GM12878 (cell line): Measurements from ENCODE around the gene SARDH. TPM values are rescaled to one million over a fixed set of nuclear protein-coding genes. Genes with fewer than 3 reads are reported as not detected.

Experiments used
- ATAC-seq: fragments of 200-7000 bp; cut with Tn5 transposase; 3 replicates; pipeline ENCODE4 v1.9.1; 2020; ENCODE audit warnings: mild to moderate bottlenecking, moderate library complexity
- BruUV-seq: library from RNA; stranded (reverse); fragments of 400-500 nt; replicated peaks from 2 replicates; lab custom pipeline; 2021; lab: Mats Ljungman, UMichigan
- CTCF ChIA-PET: fragments of 300-600 bp; sonication (Branson Sonifier 250); formaldehyde crosslinking; extraction: SDS; loops from one replicate; lab custom pipeline; 2021; ENCODE audit warnings: inconsistent platforms; lab: Yijun Ruan, JAX
- POLR2A ChIA-PET: fragments of 350-600 bp; formaldehyde crosslinking; extraction: SDS; loops from one replicate; lab custom pipeline; 2021; ENCODE audit warnings: inconsistent platforms; lab: Charles Lee
- RAD21 ChIA-PET: fragments of 300-600 bp; sonication (Branson Sonifier 250); formaldehyde crosslinking; loops from one replicate; lab custom pipeline; 2023; ENCODE audit warnings: antibody characterized with exemption; ENCODE audit not compliant: unreplicated experiment; lab: Charles Lee
- SMC1A ChIA-PET: fragments of 300-600 bp; sonication (Branson Sonifier 250); formaldehyde crosslinking; loops from one replicate; lab custom pipeline; 2023; ENCODE audit not compliant: unreplicated experiment, uncharacterized antibody; lab: Charles Lee
- DNase-seq: peaks from one replicate; pipeline ENCODE4 v3.0.0-alpha.2; 2011; ENCODE audit warnings: low read depth, low spot score
- FAIRE-seq: peaks from 3 replicates; lab custom pipeline; 2011; peaks lifted over from hg19 to GRCh38; lab: Jason Lieb, UNC
- H2AFZ ChIP-seq: 2 replicates; pipeline ENCODE4 v1.6.0; 2011; ENCODE audit warnings: low read depth, low read length, control low read depth; ENCODE audit not compliant: control insufficient read depth
- H3K27ac ChIP-seq: 2 replicates; pipeline ENCODE4 v1.5.1; 2011; ENCODE audit warnings: control low read depth; ENCODE audit not compliant: control insufficient read depth, insufficient read depth
- H3K27me3 ChIP-seq, 2 experiments: replicated peaks in 1 of 2; 2 replicates each; pipeline versions ENCODE4 v1.6.0 to v1.6.1; 2011; ENCODE audit warnings: low read length in 1 of 2; ENCODE audit not compliant: control insufficient read depth in 2 of 2, insufficient read depth in 2 of 2
- H3K36me3 ChIP-seq, 2 experiments: 2 replicates each; pipeline ENCODE4 v1.5.1; 2011; ENCODE audit warnings: low read length in 1 of 2; ENCODE audit not compliant: control insufficient read depth in 2 of 2, insufficient read depth in 2 of 2
- H3K4me1 ChIP-seq: 2 replicates; pipeline ENCODE4 v1.6.1; 2011; ENCODE audit warnings: mild to moderate bottlenecking, low read length, moderate library complexity, mixed read lengths; ENCODE audit not compliant: control insufficient read depth, insufficient read depth
- H3K4me2 ChIP-seq: 2 replicates; pipeline ENCODE4 v1.6.0; 2011; ENCODE audit warnings: control low read depth; ENCODE audit not compliant: control insufficient read depth, insufficient read depth
- H3K4me3 ChIP-seq: fragments of 200-600 bp; sonication (generic); 2 replicates; pipeline ENCODE4 v1.5.1; 2016
- H3K79me2 ChIP-seq: 2 replicates; pipeline ENCODE4 v1.6.0; 2011; ENCODE audit warnings: low read length; ENCODE audit not compliant: control insufficient read depth, insufficient read depth
- H3K9ac ChIP-seq: 2 replicates; pipeline ENCODE4 v1.8.0; 2011; ENCODE audit warnings: low read length, control low read depth, mixed read lengths; ENCODE audit not compliant: control insufficient read depth, insufficient read depth
- H3K9me3 ChIP-seq: replicated peaks from 3 replicates; pipeline ENCODE4 v1.5.1; 2011; ENCODE audit warnings: mild to moderate bottlenecking, low read length; ENCODE audit not compliant: control insufficient read depth, insufficient read depth
- H4K20me1 ChIP-seq: 2 replicates; pipeline ENCODE4 v1.6.0; 2011; ENCODE audit not compliant: control insufficient read depth, insufficient read depth
- BCLAF1 ChIP-seq: fragments of 450-650 bp; IDR thresholded peaks from 2 replicates; pipeline ENCODE4 v1.6.1; 2017; ENCODE audit warnings: antibody characterized with exemption, mild to moderate bottlenecking, moderate library complexity
- FOXM1 ChIP-seq: IDR thresholded peaks from 2 replicates; pipeline ENCODE4 v1.6.1; 2012; ENCODE audit warnings: low read depth, mild to moderate bottlenecking, inconsistent platforms, low read length, moderate library complexity
- NR2F1 ChIP-seq: fragments of 450-650 bp; conservative IDR thresholded peaks from 2 replicates; pipeline ENCODE4 v1.6.1; 2017; ENCODE audit warnings: mild to moderate bottlenecking
- POLR2AphosphoS5 ChIP-seq: IDR thresholded peaks from 2 replicates; pipeline ENCODE4 v1.6.1; 2011; ENCODE audit warnings: mild to moderate bottlenecking, low read length, inconsistent platforms
- SP1 ChIP-seq: IDR thresholded peaks from one replicate; pipeline ENCODE4 v1.6.1; 2011; ENCODE audit warnings: low read depth, low read length
- YBX1 ChIP-seq: fragments of 450-650 bp; IDR thresholded peaks from 2 replicates; pipeline ENCODE4 v1.6.1; 2016; ENCODE audit warnings: antibody characterized with exemption
- ZNF274 ChIP-seq: IDR thresholded peaks from one replicate; pipeline ENCODE4 v1.8.0; 2011; ENCODE audit not compliant: insufficient read length, insufficient read depth
- ZNF384 ChIP-seq: IDR thresholded peaks from 2 replicates; pipeline ENCODE4 v1.6.1; 2012; ENCODE audit warnings: low read depth, mild to moderate bottlenecking, low read length, improper control_type of control experiment, borderline replicate concordance
- ZNF622 ChIP-seq: fragments of 450-650 bp; IDR thresholded peaks from 2 replicates; pipeline ENCODE4 v1.6.1; 2017; ENCODE audit warnings: mild to moderate bottlenecking, inconsistent platforms
- whole genome bisulfite sequencing: methylation state at CpG from one replicate; pipeline ENCODE4 v1.1.6; 2016; ENCODE audit warnings: low lambda C conversion rate; ENCODE audit not compliant: insufficient replicate concordance, insufficient coverage; ENCODE audit errors: missing lambda C conversion rate; 5-methylcytosine and 5-hydroxymethylcytosine counted together
- in situ Hi-C: fragments of 300-500 bp; cut with MboI; formaldehyde crosslinking; loops from 9 replicates; pipeline ENCODE4 v1.14.3; 2018; ENCODE audit warnings: mixed read lengths
- intact Hi-C: fragments of 100-400 bp; cut with micrococcal nuclease; formaldehyde crosslinking; loops from one replicate; pipeline ENCODE4 v1.14.2; 2022; ENCODE audit not compliant: unreplicated experiment
- polyA plus RNA-seq, 11 experiments: library from polyadenylated mRNA; depleted of rRNA in 4 of 11; unstranded in 6 of 11; stranded (reverse) in 5 of 11; fragments of >200 nt; fragmentation: Nextera tagmentation in 4 of 11; fragmentation: Illumina TruSeq in 1 of 11; extraction: Ambion mirVana in 4 of 11; extraction: Trizol in 1 of 11; gene quantifications; 1 replicate in 1 of 11; 2 replicates in 10 of 11; pipeline versions ENCODE4 v1.2.1 to v1.2.3, GENCODE V29; 2011 to 2016; ENCODE audit warnings: inconsistent platforms in 2 of 11, missing spikeins in 2 of 11, low read depth in 1 of 11
- total RNA-seq, 4 experiments: library from RNA; depleted of rRNA in 3 of 4; stranded (reverse); fragments of >200 nt in 3 of 4; fragmentation: Illumina TruSeq in 1 of 4; extraction: Trizol in 1 of 4; gene quantifications; 2 replicates each; pipeline versions ENCODE4 v1.2.1 to v1.2.3, GENCODE V29; 2013 to 2021
- TF ChIP-seq, protein P1 (sequence below): fragments of 450-650 bp; IDR thresholded peaks from 2 replicates; pipeline ENCODE4 v1.6.1; 2016; ENCODE audit warnings: mild to moderate bottlenecking, moderate library complexity, borderline replicate concordance

The SARDH gene
- total and polyA plus RNA-seq, 10 of the 15 experiments (the other 5 are each of a cell fraction or from before 2014, with no cell fraction given) = 0.03 to 0.15 (median 0.10) TPM; not detected in 6

DNA sequence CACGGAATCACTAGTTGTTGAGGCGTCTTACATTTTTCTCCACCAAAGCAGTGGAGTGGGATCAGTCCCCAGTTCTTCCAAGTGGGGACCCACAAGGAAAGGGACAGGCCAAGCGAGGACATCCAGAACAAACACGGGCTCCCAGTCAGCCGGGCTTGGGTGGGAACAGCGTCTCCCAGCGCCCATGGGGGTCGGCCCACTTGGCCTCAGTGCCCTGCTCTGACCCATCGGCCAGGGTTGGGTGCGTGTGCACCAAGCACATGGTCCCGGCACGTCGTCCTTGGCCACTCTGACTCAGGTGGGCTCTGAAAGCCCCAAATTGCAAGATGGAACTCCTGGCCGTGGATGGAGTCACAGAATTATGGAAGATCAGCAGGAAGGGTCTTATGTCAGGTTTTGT lies 64.1 kb downstream of the SARDH start:
- no peaks in the 10 kb centered on the region for H3K27me3 ChIP-seq
- ChIA-PET CTCF (no interaction called here), RAD21 (interaction anchor here (1.2 kb wide), 1 partner anchor 10 kb away, joined by 4 read pairs; no protein-coding TSS in a partner anchor), POLR2A (no interaction called here)
- no peaks in the 10 kb centered on the region for H3K9me3 ChIP-seq
- H4K20me1 ChIP-seq = no peaks in the 10 kb centered on the region
- intact Hi-C loops = no loop called here
- no peak overlapping the region for H3K9ac ChIP-seq
- no peak for DNase-seq
- H3K27ac ChIP-seq = no peak overlapping the region
- H3K36me3 ChIP-seq = no peaks in the 10 kb centered on the region
- no peaks in the 10 kb centered on the region for H3K4me1 ChIP-seq
- H3K79me2 ChIP-seq = no peaks in the 10 kb centered on the region
- BruUV-seq = no TSS peak
- no peak overlapping the region for H3K4me2 ChIP-seq
- no peak overlapping the region for H3K4me3 ChIP-seq
- WGBS = 33% methylated on average over 14 of the region's 14 CpGs
- in situ Hi-C loops = no loop called here
- no peak for FAIRE-seq
- no peak for ATAC-seq
- no peak for TF ChIP-seq YBX1
- TF ChIP-seq NR2F1 = no peak
- no peak for TF ChIP-seq ZNF384
- TF ChIP-seq SP1 = no peak
- TF ChIP-seq FOXM1 = no peak
- no peak for TF ChIP-seq BCLAF1
- no peak for TF ChIP-seq ZNF622
- TF ChIP-seq, protein P1, sequence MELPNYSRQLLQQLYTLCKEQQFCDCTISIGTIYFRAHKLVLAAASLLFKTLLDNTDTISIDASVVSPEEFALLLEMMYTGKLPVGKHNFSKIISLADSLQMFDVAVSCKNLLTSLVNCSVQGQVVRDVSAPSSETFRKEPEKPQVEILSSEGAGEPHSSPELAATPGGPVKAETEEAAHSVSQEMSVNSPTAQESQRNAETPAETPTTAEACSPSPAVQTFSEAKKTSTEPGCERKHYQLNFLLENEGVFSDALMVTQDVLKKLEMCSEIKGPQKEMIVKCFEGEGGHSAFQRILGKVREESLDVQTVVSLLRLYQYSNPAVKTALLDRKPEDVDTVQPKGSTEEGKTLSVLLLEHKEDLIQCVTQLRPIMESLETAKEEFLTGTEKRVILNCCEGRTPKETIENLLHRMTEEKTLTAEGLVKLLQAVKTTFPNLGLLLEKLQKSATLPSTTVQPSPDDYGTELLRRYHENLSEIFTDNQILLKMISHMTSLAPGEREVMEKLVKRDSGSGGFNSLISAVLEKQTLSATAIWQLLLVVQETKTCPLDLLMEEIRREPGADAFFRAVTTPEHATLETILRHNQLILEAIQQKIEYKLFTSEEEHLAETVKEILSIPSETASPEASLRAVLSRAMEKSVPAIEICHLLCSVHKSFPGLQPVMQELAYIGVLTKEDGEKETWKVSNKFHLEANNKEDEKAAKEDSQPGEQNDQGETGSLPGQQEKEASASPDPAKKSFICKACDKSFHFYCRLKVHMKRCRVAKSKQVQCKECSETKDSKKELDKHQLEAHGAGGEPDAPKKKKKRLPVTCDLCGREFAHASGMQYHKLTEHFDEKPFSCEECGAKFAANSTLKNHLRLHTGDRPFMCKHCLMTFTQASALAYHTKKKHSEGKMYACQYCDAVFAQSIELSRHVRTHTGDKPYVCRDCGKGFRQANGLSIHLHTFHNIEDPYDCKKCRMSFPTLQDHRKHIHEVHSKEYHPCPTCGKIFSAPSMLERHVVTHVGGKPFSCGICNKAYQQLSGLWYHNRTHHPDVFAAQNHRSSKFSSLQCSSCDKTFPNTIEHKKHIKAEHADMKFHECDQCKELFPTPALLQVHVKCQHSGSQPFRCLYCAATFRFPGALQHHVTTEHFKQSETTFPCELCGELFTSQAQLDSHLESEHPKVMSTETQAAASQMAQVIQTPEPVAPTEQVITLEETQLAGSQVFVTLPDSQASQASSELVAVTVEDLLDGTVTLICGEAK = no peak
- TF ChIP-seq POLR2AphosphoS5 = no peak
- no peak for TF ChIP-seq ZNF274
- TF ChIP-seq, all 136 proteins: peak for 0
- H2AFZ ChIP-seq = no peak overlapping the region
- SMC1A ChIA-PET = no interaction called here
